GM19372 (cell line): ENCODE measurements around the gene PDE9A.

Source experiments
- ATAC-seq: cut with Tn5 transposase; IDR thresholded peaks from one replicate; pipeline ENCODE4 v1.9.1; 2021; ENCODE audit warnings: mild to moderate bottlenecking, low read depth, moderate library complexity; ENCODE audit not compliant: unreplicated experiment

PDE9A gene

DNA sequence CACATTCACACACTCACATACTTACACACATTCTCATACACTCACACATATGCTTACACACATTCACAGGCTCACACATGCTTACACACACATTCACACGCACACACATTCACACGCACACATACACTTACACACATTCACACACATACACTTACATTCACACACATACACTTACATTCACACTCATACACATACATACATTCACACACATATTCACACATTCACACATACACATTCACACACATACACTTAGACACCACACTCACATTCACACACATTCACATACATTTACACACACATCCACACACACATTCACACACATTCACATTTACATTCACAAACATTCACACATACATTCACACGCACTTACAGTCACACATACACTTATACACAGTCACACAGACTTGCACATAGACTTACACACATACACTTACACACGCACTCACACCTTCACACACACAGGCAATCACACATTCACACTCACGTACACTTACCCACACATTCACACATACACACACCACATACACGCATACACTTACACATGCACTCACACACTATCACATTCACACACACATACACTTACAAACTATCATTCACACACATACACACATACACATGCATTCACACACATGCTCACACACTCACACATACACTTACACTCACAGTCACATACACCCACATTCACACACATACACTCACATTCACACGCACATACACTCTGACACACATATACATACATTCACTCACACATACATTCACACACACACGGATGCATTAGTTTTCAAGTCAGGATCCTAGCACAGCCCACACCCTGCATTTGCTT lies 16.8 kb downstream of the PDE9A start:
- ATAC-seq, result no peak

DNA sequence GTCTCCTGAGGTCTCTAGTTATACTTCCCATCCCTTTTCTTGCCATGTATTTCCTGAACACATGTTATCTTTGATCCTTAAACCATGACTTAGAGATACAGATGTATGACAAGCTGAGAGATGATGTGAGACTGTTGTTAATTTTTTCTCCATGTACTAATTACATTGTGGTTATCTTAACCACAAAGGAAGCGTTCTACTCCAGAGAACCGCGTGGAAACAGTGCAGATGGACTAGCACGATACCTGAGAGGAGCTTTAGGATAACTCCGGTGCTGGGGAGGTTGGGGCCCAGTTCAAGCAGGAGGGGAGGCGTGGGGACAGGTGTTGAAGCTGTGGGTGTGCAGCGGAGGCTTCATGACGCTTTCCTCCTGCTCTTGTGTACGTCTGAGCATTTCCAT lies 17.5 kb downstream of the PDE9A start:
- ATAC-seq, result no peak

DNA sequence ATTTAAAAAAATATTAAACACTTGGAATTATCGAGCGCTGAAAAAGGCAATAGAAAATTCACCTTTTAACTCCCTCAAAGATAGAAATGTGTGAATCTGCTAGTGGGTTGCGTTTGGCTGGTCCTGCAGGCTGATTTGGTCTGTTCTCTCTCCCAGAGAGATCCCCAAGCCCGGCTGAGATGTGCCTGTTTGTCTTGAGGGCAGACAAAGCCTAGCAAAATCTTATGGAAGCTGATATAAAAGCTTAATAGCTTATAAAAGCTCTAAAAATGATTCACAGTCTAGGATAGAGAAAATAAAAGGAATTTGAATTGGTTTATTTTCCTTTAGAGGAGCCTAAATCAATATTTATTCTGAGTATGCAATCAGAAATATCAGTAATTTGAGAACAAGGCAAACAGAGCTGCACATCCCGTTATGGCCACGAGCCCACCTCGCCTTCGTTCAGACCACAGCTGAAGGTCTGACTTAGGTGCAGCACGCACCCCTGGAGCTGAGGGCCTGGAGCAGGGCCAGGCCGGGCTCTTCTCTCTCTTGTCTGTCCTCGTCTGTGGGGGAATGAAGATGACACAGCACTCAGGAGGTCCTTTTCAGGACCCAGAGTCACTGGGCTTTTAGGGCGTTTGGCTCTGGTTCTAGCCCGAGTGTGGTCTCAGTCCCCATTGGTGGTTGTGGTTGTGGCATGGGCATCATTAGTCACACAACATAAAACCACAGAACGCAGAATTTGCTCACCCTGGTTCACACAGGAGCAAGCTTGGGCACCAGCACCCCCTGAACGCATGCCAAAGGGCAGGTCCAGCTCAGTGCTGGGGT lies 18.6 kb downstream of the PDE9A start:
- ATAC-seq, result no peak

DNA sequence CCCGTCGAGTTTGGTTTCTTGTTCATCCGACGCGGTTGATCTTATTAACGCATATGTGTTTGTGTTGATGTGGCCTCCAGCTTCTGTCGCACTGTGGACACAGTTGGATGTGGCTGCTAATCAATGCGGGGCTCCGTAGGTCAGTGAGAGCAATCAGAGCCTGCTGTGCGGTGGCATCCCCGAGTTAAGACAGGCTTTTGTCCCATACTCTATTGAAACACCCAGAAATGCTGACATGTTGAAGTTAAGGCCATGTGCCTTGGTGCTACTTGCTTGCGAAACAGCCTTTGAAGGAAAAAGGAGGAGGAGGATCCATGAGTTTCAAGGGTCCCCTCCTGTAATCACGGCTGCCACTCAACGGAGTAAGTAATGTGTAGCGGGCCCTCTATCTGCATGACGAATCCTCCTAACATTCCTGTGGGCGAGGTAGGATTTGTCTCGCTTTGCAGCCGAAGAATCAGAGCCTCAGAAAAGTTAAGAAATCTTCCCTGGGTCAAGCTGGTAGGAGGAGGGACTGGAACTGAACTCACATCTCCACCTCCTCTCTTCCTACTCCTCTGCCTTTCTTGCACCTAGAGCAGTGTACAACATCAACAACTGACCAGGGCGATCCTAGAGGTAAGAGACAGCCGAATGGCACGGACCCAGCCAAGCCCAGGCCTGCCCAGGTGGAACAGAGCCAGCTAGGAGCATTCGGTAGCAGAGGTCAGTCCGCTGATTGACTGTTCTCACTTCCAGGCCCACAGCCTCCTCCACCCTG lies 19.5 kb downstream of the PDE9A start:
- no peak for ATAC-seq

DNA sequence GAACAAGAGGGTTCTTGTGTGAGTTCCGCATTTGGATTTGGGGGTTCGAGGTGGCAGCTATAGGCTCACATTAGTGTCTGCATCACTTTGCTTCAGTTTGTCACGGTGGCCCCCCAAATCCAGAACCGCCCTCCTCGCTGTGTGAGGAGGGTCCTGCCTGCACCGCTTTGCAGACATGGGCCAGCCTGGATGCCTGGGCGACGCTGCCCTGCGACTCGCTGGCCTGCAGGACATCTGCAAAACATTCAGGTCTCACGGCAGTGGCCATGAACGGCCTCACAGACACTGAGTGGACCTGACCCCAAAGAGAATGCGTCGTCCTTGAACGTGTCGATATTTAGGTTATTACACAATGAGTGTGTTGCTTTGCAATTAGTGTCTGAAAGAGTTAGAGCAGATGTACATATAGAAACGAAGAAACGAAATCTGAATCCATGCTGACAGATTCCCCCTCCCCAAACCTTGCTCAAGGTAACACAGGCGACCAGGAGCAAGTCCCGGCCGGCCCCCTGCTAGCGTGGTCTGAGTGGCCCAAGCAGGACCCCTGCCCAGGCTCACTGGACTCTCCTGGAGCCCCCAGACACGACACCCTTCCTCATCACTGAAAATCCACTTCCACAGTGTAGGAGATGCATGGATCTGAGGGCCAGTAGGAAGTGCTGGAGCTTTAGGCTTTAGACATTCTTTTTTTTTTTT lies 20.4 kb downstream of the PDE9A start:
- ATAC-seq, result no peak

DNA sequence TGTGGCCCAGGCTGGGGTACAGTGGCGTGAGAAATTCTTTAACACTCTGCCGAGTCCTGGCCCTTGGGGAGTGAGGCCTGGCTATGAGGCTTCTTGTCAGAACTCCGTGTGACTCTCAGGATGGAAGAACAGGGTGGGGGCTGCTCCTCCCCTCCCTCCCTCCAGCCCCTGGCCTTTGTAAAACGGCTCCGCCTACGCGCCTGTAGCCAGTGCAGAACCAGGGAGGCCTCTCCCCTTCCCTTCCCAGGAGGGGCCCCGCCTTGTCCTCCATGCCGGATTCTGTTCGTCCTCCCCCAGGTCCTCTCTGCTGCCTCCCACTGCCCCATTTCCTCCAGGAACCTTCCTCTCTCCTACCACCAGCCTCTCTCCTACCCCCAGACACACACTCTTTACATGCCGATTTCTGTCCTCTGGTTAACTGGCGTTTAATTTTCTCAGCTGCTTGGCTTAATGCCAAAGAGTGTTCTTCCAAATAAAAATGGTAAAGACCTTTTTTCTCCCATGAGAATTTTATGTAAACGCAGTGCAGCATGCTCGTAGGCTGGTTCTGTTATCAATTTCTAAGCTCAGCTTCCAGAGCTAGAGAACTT lies 21.0 kb downstream of the PDE9A start:
- no peak for ATAC-seq

DNA sequence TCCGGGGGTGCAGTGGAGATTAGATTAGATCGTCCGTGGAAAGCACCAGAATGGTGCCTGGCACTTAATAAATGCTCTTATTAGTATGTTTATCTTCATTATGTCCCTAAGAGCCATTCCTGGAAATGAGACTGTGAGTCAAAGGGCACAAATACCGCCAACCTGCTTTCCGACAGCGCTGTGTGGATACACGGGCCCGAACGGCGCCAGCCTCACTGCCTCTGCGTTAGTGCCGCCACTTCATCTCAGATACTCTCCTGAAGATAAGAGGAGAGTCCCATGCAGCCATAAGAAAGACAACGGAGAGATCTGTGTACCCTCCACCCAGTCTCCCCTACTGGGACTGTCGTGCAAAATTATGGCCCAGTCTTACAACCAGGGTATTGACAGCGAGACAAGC lies 22.0 kb downstream of the PDE9A start:
- no peak for ATAC-seq

DNA sequence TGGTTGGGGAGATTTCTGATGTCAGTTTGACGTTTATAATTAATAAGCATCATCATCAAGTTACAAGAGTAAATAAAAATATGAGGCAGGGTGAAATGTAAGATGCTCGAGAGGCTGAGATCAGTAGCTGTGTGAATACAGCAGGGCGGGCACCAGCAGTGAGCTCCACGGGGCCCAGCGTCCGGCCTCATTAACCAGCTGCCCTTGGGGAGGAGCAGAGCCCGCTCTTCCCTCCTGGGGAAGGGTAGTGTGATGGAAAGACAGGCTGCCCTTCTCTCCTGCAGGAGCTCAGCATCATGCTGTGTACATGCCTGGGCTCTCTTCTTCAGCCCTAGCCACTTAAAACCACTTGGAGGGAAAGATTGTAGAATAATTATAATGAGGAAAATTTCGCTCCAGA lies 23.4 kb downstream of the PDE9A start:
- ATAC-seq, result no peak

DNA sequence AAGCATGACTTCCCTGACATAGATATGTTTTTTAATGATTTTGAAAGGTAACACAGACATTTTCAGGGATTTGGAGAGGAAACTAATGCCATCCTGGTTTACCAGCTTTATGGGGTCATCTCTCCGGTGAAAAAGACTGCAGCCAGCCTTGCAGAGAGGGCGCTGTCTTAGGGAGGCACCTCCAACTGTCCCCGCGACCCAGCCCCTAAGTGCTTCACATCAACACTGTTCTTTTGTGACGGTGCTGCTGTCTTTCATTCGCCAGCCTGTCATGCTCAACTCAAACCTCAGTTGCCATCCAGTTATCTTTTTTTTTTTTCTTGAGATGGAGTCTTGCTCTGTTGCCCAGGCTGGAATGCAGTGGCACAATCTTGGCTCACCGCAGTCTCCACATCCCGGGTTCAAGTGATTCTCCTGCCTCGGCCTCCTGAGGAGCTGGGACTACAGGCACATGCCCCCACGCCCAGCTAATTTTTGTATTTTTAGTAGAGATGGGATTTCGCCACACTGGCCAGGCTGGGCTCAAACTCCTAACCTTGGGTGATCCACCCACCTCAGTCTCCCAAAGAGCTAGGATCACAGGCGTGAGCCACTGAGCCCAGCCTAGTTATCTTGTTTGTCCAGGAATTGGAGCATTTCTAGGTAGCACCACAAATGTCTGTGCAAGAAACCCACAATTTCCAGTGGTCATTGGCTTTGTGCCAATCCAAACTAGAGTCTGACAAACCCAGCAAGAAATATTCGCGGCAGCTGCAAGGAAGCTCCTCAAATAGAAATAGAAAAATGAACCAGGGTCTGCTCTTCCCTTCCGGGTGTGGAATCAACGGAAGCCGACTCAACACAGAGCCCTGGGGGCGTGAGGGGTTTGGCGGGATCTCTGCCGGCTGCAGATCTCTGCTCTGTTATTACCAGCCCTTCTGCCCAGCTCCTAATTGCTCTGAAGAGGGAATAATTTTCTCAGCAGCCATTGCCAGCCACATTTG lies 24.2 kb downstream of the PDE9A start:
- ATAC-seq, result no peak

DNA sequence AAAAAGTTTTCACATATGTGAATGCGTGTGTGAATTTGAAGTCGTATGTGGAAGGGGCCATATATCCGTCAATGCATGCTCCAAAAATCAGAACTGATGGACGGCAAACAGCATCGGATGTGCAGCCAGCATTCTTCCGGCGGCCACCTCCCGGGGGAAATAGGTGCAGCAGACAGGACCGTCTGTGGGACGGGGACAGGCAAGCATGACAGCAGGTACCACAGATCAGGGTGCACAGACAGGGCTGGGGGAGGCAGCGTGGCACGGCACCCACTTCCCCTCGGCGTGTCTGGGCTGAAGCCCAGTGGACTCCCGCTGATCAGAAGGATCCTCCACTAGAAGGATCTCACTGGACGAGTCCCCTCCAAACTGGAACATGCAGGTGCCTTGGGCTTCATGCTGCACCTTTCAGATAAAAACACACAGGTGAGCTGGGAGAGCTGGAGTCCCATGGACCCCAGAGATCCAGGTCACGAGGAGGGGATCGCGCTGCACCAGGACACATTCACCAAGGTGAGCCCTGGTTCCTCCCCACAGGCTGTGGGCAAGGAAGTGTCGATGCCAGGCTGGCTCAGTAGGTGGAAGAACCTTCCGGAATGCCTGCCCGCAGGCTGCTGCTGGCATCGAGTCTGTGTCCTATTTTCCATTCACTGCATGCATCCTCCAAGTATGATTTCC lies 25.3 kb downstream of the PDE9A start:
- no peak for ATAC-seq

DNA sequence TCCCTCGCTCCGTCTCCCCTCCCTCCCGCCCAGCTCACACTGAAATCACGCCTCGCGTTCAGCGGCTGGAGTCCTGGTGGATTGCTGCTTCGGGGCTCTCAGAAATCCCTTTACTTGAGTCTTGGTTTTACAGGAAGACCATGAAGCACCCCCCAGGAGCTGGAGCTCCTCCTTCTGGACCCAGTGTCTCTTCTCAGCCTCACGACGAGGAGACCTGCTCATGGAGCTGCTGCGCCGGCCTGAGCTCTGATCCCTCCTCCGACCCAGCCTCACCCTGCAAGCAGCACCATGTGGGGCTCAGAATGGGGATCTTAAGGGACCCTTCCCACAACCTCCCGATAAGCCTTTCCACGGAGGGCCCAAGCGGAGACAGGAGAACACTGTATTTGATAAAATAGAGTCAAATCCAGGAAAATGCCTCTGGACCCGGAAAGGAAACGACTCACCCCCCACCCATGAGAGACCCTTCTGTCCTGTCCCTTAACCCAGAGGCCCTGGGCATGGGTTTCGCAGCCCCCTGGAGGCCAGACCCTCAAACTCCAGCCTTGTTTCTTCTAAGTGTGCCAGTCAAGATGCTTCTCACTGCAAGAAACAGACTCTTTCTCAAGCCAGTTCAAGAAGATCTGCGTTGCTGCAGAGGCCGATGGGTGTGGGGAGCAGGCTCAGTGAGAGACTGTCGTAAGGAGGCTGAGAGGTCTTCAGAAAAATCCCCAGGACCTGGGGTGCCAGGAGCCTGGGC lies 26.1 kb downstream of the PDE9A start:
- no peak for ATAC-seq

DNA sequence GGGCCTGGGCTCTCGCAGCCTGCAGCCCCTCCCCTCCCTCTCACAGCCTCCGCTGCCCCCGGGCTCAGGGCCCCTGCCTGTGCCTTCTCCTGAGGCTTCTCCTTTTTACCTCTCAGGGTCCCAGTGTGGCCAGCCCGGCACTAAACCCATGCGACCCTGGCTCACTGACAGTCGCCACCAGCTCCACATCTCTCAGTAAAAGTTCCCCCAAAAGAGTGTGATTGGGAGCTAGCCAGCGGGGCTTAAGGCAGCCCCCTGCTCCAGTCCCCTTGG lies 26.6 kb downstream of the PDE9A start:
- no peak for ATAC-seq

DNA sequence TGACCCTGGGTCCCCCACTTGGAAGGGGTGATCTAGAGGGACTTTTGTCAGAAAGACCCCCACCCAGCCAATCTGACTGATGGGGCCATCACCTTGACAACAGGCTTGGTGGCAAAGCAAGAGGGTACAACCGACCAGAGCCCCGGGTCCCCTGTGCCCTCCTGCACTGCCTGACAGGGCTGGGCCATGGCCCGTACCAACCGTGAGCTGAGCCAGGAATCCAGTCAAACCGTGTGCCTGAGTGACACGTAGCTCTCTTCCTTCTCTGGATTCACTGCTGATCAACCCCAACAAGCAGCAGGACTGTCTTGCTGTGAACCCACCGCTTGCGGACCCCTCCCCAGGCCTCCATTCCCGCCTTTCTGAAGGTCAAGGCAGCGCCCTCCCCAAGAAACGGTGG lies 27.0 kb downstream of the PDE9A start:
- no peak for ATAC-seq

DNA sequence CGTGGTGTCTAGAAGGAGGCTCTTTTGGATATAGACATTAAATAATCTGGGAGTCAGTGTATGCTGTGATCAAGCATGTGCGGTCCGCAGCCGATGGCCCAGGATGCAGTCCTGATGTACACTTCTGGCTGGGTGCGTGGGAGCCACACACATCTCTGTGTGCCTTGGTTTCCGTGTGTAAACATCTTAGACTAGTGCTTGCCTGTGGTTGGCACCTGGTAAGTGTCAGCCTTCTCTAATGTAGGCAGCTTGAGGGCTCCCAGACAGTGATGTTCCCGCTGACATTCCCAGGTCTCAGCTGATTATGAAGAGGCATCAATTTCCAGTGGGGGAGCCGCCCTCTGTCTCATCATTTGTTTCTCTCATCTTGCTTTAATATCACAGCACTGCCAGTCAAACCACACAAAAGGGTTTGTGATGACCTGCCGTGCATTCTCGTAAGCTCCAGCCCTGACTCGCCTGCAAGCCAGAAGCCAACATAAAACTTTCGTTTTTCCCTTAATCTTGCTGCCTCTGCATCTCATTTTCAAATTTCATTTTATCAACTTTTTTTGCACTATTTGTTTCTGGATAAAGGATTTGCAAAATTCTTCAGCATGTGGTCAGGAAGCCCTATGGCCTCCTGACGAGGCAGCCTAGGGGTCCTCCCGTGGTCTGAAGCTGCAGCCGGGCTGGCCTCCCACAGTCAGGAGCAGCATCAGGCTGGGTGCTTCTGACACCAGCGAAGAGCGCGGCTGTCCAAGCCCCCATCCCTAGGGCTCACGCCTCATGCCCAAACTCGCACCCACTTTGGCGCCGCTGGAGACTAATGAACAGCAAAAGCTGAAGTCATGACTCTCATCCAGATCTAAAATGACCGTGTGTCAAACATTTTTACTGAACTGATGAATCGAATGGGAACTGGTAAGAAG lies 28.1 kb downstream of the PDE9A start:
- no peak for ATAC-seq

DNA sequence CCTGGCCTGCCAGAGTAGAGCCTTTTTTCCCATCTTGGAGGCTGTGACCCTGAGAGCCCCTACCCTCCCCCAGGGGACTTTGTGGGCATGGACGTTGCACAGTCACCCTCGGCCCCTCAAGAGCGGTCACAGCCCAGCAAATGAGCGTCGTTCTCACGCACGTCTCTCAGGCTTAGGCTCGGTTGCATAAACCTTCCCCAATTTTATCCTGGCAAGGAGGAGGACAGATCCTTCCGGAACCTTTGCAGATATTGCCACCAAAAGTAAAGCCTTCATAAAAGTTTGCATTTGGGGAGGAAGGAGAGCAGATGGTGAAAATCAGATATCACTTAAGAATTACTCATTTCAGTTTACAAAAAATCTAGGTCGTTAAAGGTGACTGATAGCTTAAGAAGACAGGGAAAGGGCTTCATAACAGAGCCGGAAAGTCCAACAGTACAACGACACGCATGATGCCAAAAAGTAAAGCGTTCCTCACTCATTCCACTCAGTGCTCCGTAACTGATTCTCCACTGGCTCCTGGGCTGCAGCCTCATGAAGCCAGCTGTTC lies 29.3 kb downstream of the PDE9A start:
- ATAC-seq, result no peak

DNA sequence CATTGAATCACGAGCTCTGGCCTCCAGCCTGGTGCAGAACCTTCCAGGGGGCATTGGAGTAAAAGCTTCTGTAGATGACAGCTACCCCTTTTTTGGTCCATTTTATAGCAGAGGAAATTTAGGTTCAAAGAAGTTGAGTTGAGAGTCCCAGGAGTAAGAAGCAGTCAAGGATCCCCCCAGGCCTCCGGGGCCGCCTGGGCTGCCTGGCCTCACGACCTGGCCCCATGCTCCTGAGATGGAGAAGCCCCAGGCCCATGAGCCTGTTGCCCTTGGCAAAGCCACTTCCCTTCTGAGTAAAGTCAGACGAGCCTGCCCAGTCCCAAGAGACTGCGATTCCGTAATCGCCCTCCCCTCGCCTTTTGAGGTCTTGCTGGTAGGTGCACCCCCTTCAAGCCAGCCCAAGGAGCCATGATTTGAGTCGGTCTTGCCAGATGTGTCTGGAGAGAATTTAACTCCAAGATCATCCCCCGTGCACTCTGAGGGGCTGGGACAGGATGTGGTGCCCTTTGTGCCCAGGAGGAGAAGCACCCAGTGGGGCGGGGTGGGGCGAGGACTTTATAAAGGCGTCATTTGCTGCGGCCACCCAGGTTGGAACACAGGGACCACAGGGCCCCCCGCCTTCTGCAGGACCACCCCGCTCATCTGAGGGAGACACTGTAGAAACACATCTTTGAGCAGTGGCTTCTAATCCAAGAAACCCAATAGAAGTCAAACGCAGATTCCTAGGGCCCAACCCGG lies 30.1 kb downstream of the PDE9A start:
- ATAC-seq, result no peak
